ENCODE measurements around the gene TIMM44.

DNA sequence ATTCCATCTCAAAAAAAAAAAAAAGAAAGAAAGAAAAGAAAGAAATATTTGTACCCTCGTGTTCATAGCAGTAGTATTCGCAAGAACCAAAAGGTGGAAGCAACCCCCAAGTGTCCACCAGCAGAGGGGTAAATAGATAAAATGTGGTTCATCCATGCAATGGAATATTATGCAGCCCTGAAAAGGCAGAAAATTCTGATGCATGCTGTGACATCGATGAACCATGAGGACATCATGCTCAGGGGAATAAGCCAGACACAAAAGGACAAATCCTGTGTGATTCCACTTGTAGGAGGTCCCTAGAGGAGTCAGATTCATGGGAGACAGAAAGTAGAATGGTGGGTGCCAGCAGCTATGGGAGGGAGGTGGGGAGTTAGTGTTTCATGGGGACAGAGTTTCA, 61.6 kb downstream of the TIMM44 start:
- TF ChIP-seq CTCF (IDR thresholded peaks at IDR 0.05): no peak
- TF ChIP-seq EZH2 (IDR thresholded peaks at IDR 0.05): no peak
- no peak for TF ChIP-seq EZH2phosphoT487 (IDR thresholded peaks at IDR 0.05)
